A549 (cell line): ENCODE data around the gene UNC13C. TPM values are rescaled to one million over a fixed set of nuclear protein-coding genes. Genes with fewer than 3 reads are reported as not detected.

Source experiments
- ATAC-seq, 2 experiments: fragments of 200-7000 bp in 1 of 2; fragments of >200 bp in 1 of 2; cut with Nextera tagmentation in 1 of 2; cut with Tn5 transposase in 1 of 2; 3 replicates each; pipeline versions ENCODE4 v1.8.0 to v1.9.1; 2018 to 2020; ENCODE audit warnings: mild to moderate bottlenecking in 1 of 2, moderate library complexity in 1 of 2
- CTCF ChIA-PET: fragments of 300-600 bp; sonication (Branson Sonifier 250); formaldehyde crosslinking; extraction: SDS; loops from one replicate; lab custom pipeline; 2021; ENCODE audit warnings: antibody characterized with exemption, inconsistent platforms; lab: Yijun Ruan, JAX
- POLR2A ChIA-PET: fragments of 350-600 bp; formaldehyde crosslinking; extraction: SDS; loops from one replicate; lab custom pipeline; 2021; ENCODE audit warnings: antibody characterized with exemption, inconsistent platforms; lab: Yijun Ruan, JAX
- DNase-seq, 2 experiments: peaks; one replicate each; pipeline versions ENCODE4 v3.0.0 to v3.0.0-alpha.2; 2011 to 2016; ENCODE audit warnings: low read depth in 1 of 2, low spot score in 1 of 2
- FAIRE-seq: peaks from 2 replicates; lab custom pipeline; 2011; peaks lifted over from hg19 to GRCh38; lab: Jason Lieb, UNC
- H3K27ac ChIP-seq, 2 experiments: fragments of >200 bp; sonication (Bioruptor Twin); formaldehyde crosslinking; 3 replicates each; pipeline ENCODE4 v1.5.1; 2016 to 2017
- H3K4me1 ChIP-seq: fragments of >200 bp; sonication (Bioruptor Twin); formaldehyde crosslinking; 3 replicates; pipeline ENCODE4 v1.6.1; 2016
- H3K4me2 ChIP-seq: fragments of >200 bp; sonication (Bioruptor Twin); formaldehyde crosslinking; 3 replicates; pipeline ENCODE4 v1.6.1; 2016
- H3K4me3 ChIP-seq: fragments of >200 bp; sonication (Bioruptor Twin); formaldehyde crosslinking; 3 replicates; pipeline ENCODE4 v1.5.1; 2016
- H3K9me3 ChIP-seq: fragments of >200 bp; sonication (Bioruptor Twin); formaldehyde crosslinking; 3 replicates; pipeline ENCODE4 v1.6.1; 2016
- BHLHE40 ChIP-seq: IDR thresholded peaks from 2 replicates; pipeline ENCODE4 v1.6.1; 2012; ENCODE audit warnings: low read depth, low read length, inconsistent platforms
- ESRRA ChIP-seq: fragments of 150-350 bp; IDR thresholded peaks from 2 replicates; pipeline ENCODE4 v1.6.1; 2014; ENCODE audit warnings: mild to moderate bottlenecking, low read length, borderline replicate concordance
- HDAC2 ChIP-seq: fragments of 200-600 bp; sonication (generic); IDR thresholded peaks from 2 replicates; pipeline ENCODE4 v1.6.1; 2016
- HOXB13 ChIP-seq: fragments of 250-450 bp; sonication (Bioruptor Pico); IDR thresholded peaks from 2 replicates; pipeline ENCODE4 v1.5.0; 2020; ENCODE audit warnings: low read depth, mild to moderate bottlenecking, moderate library complexity
- HOXB5 ChIP-seq: fragments of 250-450 bp; sonication (Bioruptor Pico); IDR thresholded peaks from 2 replicates; pipeline ENCODE4 v1.5.0; 2020; ENCODE audit warnings: mild to moderate bottlenecking, moderate library complexity
- JUN ChIP-seq, 2 experiments: fragments of >200 bp; sonication (Bioruptor Twin); formaldehyde crosslinking; IDR thresholded peaks; 2 replicates in 1 of 2; 3 replicates in 1 of 2; pipeline ENCODE4 v1.6.1; 2016 to 2017
- MAFK ChIP-seq: fragments of 450-650 bp; IDR thresholded peaks from 2 replicates; pipeline ENCODE4 v1.6.1; 2014; ENCODE audit not compliant: partially characterized antibody
- NFE2L2 ChIP-seq: fragments of 150-350 bp; conservative IDR thresholded peaks from 2 replicates; pipeline ENCODE4 v1.6.1; 2014; ENCODE audit warnings: low read length
- PHF8 ChIP-seq: fragments of 200-600 bp; sonication (generic); IDR thresholded peaks from 2 replicates; pipeline ENCODE4 v1.6.1; 2016; ENCODE audit warnings: low read depth, mild to moderate bottlenecking, antibody characterized with exemption, moderate library complexity, borderline replicate concordance
- POLR2A ChIP-seq: IDR thresholded peaks from 2 replicates; pipeline ENCODE4 v1.6.1; 2012; ENCODE audit warnings: mild to moderate bottlenecking, low read length
- RARB ChIP-seq: fragments of 250-450 bp; sonication (Bioruptor Pico); IDR thresholded peaks from 2 replicates; pipeline ENCODE4 v1.8.0; 2021; ENCODE audit warnings: mild to moderate bottlenecking, moderate library complexity
- RCOR1 ChIP-seq: fragments of 150-350 bp; IDR thresholded peaks from 2 replicates; pipeline ENCODE4 v1.6.1; 2014; ENCODE audit warnings: antibody characterized with exemption, low read length, low read depth
- RFX5 ChIP-seq: fragments of 450-650 bp; IDR thresholded peaks from 2 replicates; pipeline ENCODE4 v1.7.1; 2014; ENCODE audit warnings: antibody characterized with exemption, mild to moderate bottlenecking, moderate library complexity
- RNF2 ChIP-seq: fragments of 200-600 bp; sonication (generic); IDR thresholded peaks from 2 replicates; pipeline ENCODE4 v1.6.1; 2016; ENCODE audit warnings: low read depth, mild to moderate bottlenecking, antibody characterized with exemption, moderate library complexity, borderline replicate concordance
- SREBF2 ChIP-seq: fragments of 450-650 bp; IDR thresholded peaks from 2 replicates; pipeline ENCODE4 v1.6.1; 2014; ENCODE audit warnings: mild to moderate bottlenecking, moderate library complexity
- TP53 ChIP-seq: fragments of 250-450 bp; sonication (Bioruptor Pico); IDR thresholded peaks from 2 replicates; pipeline ENCODE4 v1.5.0; 2021; ENCODE audit warnings: mild to moderate bottlenecking, moderate library complexity
- ZC3H11A ChIP-seq: fragments of 450-650 bp; IDR thresholded peaks from 2 replicates; pipeline ENCODE4 v1.6.1; 2014; ENCODE audit warnings: antibody characterized with exemption, mild to moderate bottlenecking
- ZFP36 ChIP-seq: fragments of 450-650 bp; IDR thresholded peaks from 2 replicates; pipeline ENCODE4 v1.6.1; 2014; ENCODE audit warnings: borderline replicate concordance; ENCODE audit not compliant: partially characterized antibody
- ZNF302 ChIP-seq: fragments of 250-450 bp; sonication (Bioruptor Pico); IDR thresholded peaks from 2 replicates; pipeline ENCODE4 v1.9.0; 2021; ENCODE audit warnings: inconsistent platforms, mild to moderate bottlenecking, moderate library complexity
- WGBS: methylation state at CpG from one replicate; pipeline ENCODE4 v1.1.6; 2017; ENCODE audit errors: missing lambda C conversion rate; 5-methylcytosine and 5-hydroxymethylcytosine counted together
- polyA plus RNA-seq, 4 experiments: library from polyadenylated mRNA; depleted of rRNA in 3 of 4; stranded (reverse); fragments of >200 nt; fragmentation: RNase III in 1 of 4; extraction: RNeasy Plus Mini Kit Qiagen cat#74134 plus additional on column Dnase treatment in 1 of 4; gene quantifications; 2 replicates in 3 of 4; 3 replicates in 1 of 4; pipeline ENCODE4 v1.2.3, GENCODE V29; 2011 to 2017
- TF ChIP-seq, protein P1 (sequence below): fragments of 250-450 bp; sonication (Bioruptor Pico); IDR thresholded peaks from 2 replicates; pipeline ENCODE4 v1.5.0; 2021; ENCODE audit warnings: mild to moderate bottlenecking, moderate library complexity, borderline replicate concordance
- TF ChIP-seq, protein P2 (sequence below): IDR thresholded peaks from 2 replicates; pipeline ENCODE4 v1.6.1; 2012
- TF ChIP-seq, protein P3 (sequence below): IDR thresholded peaks from 2 replicates; pipeline ENCODE4 v1.6.1; 2012; ENCODE audit warnings: low read depth, borderline replicate concordance
- TF ChIP-seq, protein P4 (sequence below): fragments of 250-450 bp; sonication (Bioruptor Pico); IDR thresholded peaks from 2 replicates; pipeline ENCODE4 v1.5.0; 2020; ENCODE audit warnings: low read depth, mild to moderate bottlenecking, moderate library complexity
- TF ChIP-seq, protein P5 (sequence below): fragments of 200-600 bp; sonication (generic); IDR thresholded peaks from 2 replicates; pipeline ENCODE4 v1.6.1; 2016; ENCODE audit warnings: antibody characterized with exemption, mild to moderate bottlenecking, moderate library complexity

UNC13C gene
- polyA plus RNA-seq, 2 of the 4 experiments (the other 2 are of a cell fraction) = 0.01 to 0.04 TPM

DNA sequence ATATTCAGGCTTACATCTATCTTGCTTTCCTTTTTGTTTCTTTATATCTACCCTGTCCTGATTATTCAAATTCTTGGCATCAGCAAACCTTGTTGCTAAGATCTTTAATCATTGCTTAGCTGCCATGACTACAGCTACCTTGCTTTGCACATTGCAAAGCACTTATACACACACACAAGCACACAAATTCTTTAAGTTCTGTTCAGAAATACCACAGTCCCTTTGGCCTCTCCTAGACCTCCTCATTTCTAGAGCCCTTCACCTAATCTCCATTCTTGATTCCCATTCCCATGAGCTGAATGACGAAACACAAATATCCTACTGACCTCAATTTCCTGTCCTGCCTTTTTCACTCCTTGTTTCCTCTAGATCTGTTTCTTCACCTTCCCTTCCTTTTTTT, 409.6 kb downstream of the UNC13C start (continued):
- TF ChIP-seq, protein P1, sequence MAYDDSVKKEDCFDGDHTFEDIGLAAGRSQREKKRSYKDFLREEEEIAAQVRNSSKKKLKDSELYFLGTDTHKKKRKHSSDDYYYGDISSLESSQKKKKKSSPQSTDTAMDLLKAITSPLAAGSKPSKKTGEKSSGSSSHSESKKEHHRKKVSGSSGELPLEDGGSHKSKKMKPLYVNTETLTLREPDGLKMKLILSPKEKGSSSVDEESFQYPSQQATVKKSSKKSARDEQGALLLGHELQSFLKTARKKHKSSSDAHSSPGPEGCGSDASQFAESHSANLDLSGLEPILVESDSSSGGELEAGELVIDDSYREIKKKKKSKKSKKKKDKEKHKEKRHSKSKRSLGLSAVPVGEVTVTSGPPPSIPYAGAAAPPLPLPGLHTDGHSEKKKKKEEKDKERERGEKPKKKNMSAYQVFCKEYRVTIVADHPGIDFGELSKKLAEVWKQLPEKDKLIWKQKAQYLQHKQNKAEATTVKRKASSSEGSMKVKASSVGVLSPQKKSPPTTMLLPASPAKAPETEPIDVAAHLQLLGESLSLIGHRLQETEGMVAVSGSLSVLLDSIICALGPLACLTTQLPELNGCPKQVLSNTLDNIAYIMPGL (CRISPR knock-in tag) = no peak
- no peak for TF ChIP-seq ZFP36
- no peak for TF ChIP-seq HOXB13
- TF ChIP-seq TP53 (CRISPR knock-in tag) = no peak
- TF ChIP-seq RNF2 = no peak
- no peak for TF ChIP-seq SREBF2
- TF ChIP-seq, all 56 proteins: peak for 0

DNA sequence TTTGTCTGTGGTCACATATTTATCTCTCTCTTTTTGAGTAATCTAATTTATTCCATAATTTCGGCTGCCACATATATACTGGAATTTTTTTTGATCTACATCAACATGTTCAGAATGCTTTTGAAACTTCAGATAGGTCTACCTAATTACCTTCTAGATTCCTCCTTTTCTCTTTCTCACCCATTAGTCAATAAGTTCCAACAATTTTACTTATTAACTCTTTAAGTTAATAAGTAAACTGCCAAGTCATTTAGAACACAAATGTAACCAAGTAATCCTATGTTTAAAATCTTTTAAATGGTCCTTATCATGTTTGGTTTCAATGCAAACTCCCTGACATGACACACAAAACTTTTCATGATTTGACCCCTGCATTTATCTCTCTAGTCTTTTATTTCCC, 410.5 kb downstream of the UNC13C start:
- H3K4me2 ChIP-seq = no peak overlapping the region
- H3K4me3 ChIP-seq = no peak overlapping the region
- H3K4me1 ChIP-seq = no peaks in the 10 kb centered on the region
- no peak overlapping the region for H3K27ac ChIP-seq
- TF ChIP-seq, protein P2, sequence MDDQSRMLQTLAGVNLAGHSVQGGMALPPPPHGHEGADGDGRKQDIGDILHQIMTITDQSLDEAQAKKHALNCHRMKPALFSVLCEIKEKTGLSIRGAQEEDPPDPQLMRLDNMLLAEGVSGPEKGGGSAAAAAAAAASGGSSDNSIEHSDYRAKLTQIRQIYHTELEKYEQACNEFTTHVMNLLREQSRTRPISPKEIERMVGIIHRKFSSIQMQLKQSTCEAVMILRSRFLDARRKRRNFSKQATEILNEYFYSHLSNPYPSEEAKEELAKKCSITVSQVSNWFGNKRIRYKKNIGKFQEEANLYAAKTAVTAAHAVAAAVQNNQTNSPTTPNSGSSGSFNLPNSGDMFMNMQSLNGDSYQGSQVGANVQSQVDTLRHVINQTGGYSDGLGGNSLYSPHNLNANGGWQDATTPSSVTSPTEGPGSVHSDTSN = no peak
- TF ChIP-seq BHLHE40 (no peak), HOXB5 (no peak), HOXB13 (no peak), ZC3H11A (no peak), JUN (IDR thresholded peaks at IDR 0.05) (no peak), RNF2 (no peak)
- TF ChIP-seq, protein P3, sequence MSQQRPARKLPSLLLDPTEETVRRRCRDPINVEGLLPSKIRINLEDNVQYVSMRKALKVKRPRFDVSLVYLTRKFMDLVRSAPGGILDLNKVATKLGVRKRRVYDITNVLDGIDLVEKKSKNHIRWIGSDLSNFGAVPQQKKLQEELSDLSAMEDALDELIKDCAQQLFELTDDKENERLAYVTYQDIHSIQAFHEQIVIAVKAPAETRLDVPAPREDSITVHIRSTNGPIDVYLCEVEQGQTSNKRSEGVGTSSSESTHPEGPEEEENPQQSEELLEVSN = no peak
- TF ChIP-seq, all 56 proteins: peak for 0
- ChIA-PET POLR2A (no interaction called here), CTCF (interaction anchor here (0.6 kb wide), 1 partner anchor 908 kb away, joined by 3 read pairs; no protein-coding TSS in a partner anchor)
- FAIRE-seq = no peak
- WGBS = 15% methylated on average over 1 of the region's 1 CpG
- ATAC-seq = no peak
- no peaks in the 10 kb centered on the region for H3K9me3 ChIP-seq
- DNase-seq = no peak

DNA sequence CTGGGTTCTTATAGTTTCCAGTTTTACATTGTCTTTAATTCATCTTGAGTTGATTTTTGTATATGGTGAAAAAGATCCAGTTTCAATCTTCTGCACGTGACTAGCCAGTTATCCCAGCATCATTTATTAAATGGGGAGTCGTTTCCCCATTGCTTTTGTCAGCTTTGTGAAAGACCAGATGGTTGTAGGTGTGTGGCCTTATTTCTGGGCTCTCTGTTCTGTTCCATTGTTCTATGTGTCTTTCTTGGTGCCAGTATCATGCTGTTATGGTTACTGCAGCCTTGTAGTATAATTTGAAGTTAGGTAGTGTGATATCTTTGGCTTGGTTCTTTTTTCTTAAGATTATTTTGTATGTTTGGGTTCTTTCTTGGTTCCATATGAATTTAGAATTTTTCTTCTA, 432.2 kb downstream of the UNC13C start:
- CTCF ChIA-PET = no interaction called here
- Histone ChIP-seq H3K27ac (no peak overlapping the region), H3K4me3 (no peak overlapping the region), H3K4me1 (no peaks in the 10 kb centered on the region), H3K4me2 (no peak overlapping the region), H3K9me3 (no peaks in the 10 kb centered on the region)
- POLR2A ChIA-PET = no interaction called here
- ATAC-seq (no peak), FAIRE-seq (no peak), DNase-seq (no peak)
- TF ChIP-seq BHLHE40 (no peak), MAFK (no peak), PHF8 (no peak), ZFP36 (no peak), RARB (CRISPR knock-in tag) (no peak), ZNF302 (CRISPR knock-in tag) (no peak), TP53 (CRISPR knock-in tag) (no peak), ESRRA (no peak), RFX5 (no peak), NFE2L2 (no peak), RCOR1 (no peak), JUN (IDR thresholded peaks at IDR 0.05) (no peak), POLR2A (no peak), ZC3H11A (no peak), HDAC2 (no peak), HOXB5 (no peak)
- TF ChIP-seq, protein P4, sequence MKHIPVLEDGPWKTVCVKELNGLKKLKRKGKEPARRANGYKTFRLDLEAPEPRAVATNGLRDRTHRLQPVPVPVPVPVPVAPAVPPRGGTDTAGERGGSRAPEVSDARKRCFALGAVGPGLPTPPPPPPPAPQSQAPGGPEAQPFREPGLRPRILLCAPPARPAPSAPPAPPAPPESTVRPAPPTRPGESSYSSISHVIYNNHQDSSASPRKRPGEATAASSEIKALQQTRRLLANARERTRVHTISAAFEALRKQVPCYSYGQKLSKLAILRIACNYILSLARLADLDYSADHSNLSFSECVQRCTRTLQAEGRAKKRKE = no peak
- TF ChIP-seq, protein P5, sequence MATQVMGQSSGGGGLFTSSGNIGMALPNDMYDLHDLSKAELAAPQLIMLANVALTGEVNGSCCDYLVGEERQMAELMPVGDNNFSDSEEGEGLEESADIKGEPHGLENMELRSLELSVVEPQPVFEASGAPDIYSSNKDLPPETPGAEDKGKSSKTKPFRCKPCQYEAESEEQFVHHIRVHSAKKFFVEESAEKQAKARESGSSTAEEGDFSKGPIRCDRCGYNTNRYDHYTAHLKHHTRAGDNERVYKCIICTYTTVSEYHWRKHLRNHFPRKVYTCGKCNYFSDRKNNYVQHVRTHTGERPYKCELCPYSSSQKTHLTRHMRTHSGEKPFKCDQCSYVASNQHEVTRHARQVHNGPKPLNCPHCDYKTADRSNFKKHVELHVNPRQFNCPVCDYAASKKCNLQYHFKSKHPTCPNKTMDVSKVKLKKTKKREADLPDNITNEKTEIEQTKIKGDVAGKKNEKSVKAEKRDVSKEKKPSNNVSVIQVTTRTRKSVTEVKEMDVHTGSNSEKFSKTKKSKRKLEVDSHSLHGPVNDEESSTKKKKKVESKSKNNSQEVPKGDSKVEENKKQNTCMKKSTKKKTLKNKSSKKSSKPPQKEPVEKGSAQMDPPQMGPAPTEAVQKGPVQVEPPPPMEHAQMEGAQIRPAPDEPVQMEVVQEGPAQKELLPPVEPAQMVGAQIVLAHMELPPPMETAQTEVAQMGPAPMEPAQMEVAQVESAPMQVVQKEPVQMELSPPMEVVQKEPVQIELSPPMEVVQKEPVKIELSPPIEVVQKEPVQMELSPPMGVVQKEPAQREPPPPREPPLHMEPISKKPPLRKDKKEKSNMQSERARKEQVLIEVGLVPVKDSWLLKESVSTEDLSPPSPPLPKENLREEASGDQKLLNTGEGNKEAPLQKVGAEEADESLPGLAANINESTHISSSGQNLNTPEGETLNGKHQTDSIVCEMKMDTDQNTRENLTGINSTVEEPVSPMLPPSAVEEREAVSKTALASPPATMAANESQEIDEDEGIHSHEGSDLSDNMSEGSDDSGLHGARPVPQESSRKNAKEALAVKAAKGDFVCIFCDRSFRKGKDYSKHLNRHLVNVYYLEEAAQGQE = no peak
- WGBS = 0% methylated on average over 2 of the region's 2 CpGs
